ACHN (cell line): ENCODE results near the gene DAB1.

Experiments used
- DNase-seq: peaks from one replicate; pipeline ENCODE4 v3.0.0-alpha.2; 2015
- in situ Hi-C: cut with HindIII; loops from 2 replicates; pipeline ENCODE4 v1.10.0; 2017; ENCODE audit warnings: low sequenced_read_pairs, low pct_ligation_motif_present, low pct_unique_long_range_greater_than_20kb

DAB1 gene

DNA sequence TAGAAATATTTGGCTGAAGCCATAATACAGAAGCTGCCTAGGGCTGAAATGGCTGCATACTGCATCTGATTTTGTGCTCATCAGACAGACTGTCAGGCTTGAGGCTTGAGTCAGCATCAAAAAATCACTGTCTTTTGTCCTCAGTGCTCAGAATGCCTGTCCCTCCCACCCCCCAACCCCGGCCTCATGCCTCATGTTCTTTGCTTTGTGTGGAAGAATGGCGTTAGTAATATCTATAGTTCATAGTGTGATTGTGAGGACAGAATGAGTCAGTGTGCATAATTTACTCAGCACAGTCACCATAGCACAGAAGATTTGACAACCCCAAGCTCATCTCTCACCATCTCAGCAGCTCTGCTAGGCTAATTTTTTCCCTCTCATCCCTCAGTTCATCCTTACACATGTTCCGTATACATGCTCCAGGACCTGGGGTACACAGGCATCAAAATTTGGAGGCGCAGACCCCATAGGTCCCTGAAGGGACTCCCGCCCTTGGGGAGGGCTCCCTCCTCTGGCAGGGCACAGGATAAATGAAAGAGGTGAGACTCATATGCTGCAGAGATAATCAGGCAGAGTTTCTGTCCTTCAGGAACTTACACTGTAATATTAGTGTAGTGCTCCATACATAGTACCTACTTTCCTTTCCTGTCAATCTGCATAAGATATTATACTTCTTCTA is 299.0 kb downstream of the DAB1 start:
- no peak for DNase-seq
- in situ Hi-C loops: no loop called here

GRCh38 chr1:57124170-57124569 is 299.7 kb downstream of the DAB1 start:
- no peak for DNase-seq
- in situ Hi-C loops: no loop called here

- no peak for DNase-seq
- in situ Hi-C loops: no loop called here
These were observed 301.8 kb downstream of the DAB1 start for GRCh38 chr1:57122031-57122430.

GRCh38 chr1:57118948-57119603 is 304.8 kb downstream of the DAB1 start:
- in situ Hi-C loops: no loop called here
- no peak for DNase-seq

DNA sequence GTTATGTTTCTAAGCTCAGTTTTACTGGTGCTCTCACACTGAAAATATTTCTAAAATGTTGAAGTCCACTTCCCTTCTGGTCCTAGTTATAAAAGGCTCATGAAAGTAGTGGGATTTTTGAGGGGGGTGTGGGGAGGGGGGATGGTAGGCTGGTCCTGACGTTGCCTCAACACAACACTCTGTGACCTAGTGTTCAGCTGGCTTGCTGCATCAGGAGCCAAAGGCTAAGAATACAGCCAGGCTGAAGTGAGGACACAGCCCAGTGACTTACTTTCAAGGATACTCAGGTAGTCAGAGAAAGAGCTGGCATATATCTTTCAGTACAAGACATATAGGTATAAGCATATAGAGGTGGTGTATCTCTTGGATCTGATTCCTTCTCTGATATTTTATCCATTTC is 306.1 kb downstream of the DAB1 start:
- in situ Hi-C loops: no loop called here

GRCh38 chr1:57116871-57117270 is 307.0 kb downstream of the DAB1 start:
- in situ Hi-C loops: no loop called here
- no peak for DNase-seq

More for the DNA sequence above, 306.1 kb downstream of the DAB1 start:
- no peak for DNase-seq

DNA sequence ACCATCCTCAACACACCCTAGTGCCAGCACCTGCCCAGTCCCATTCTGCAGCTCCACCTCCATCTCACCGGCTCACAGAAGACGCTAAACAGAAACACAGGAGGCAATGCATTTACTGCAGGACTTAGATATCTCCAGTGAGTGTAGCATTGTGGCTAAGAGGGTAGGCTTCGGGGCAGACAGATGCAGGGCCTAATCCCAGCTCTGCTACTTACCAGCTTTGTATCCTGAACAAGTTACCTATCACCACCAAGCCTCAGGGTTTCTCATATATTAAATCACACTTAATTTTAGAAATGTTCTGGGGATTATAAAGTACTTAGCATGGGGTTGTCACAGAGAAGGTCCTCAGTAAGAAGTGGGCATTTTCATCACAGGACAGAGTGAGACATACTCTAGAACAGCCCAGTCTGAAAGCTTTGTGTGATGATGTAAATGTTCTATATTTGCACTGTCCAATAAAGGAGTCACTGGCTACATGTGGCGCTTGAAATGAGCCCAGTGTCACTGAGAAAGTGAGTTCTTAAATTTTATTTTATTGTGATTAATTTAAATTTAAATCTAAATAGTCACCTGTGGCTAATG is 308.7 kb downstream of the DAB1 start:
- in situ Hi-C loops: no loop called here
- DNase-seq: no peak

- in situ Hi-C loops: no loop called here
- DNase-seq: no peak
These were observed 311.7 kb downstream of the DAB1 start for GRCh38 chr1:57112148-57112547.

DNA sequence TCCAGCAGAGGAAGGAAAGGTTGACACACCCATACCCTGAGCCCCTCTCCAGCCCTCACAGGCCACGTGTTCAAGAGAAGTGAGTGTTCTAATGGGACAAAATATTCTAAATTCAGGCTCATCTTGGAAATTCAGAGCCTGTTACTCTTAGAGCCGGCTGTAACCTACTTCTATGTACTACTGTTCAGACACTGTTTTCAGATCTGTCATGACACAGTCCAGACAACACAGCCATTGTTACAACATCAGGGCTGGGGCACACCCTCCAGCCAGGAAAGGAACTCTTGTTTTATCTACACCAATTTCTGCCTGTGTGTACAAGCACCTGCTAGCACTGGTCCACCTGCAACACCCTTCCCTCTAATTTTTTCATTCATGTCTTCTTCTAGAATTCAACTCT is 312.7 kb downstream of the DAB1 start:
- DNase-seq: no peak
- in situ Hi-C loops: no loop called here

GRCh38 chr1:57109883-57110282 is 314.0 kb downstream of the DAB1 start:
- DNase-seq: no peak
- in situ Hi-C loops: no loop called here

- in situ Hi-C loops: no loop called here
- no peak for DNase-seq
These were observed 314.6 kb downstream of the DAB1 start for GRCh38 chr1:57109247-57109646.

DNA sequence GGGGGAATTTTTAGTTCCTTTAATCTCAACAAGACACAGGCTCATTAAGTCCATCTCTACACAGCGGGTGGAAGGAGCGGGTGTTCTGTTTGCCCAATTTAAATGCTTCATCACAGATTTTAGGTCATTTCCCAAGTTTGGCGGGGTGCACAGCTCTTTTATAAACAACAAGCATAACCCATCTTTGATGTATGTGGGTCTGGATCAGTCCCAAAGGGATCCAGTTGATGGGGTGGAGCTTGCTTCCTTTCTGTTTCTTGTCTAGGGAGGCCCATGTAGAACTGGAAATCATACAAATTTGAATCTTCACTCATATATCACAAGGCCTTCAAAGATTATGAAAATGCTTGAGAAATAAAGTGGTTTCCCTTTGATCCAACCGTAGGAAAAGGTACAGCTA is 317.6 kb downstream of the DAB1 start:
- DNase-seq: no peak
- in situ Hi-C loops: no loop called here

DNA sequence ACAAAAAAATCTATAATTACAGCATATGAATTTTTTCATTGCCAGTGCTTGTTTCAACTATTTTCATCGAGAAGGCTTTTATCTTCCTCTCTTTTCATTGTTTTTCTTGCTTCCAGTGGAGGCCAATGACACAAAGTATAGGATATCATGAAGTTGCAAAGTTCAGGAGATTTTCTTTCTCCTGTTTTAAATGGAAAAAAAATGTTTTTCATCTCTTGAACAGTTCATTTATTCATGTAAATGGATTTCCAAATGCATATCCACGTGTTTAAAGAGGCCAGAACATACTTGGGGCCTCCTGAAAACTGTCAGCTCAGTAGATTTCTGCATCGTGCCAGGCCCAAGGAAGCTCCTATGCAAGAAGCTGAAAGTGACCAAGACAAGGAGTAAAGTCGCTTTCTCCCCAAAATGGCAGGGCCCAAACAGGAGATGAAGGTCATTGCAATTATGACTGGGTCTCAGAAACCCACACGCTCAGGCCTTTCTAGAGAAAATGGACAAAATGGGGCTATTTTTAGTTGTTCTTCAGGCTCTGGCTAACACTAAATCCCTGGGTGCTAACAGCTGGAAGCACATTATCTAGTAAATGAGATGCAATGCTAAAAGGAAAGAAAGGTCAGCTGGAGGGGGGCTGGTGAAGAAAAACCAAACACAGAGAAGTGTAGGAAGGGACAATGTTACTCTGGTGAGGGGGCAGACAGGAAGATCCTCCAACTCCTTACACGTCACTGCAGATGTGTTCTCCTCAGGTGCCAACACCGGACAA is 321.1 kb downstream of the DAB1 start:
- DNase-seq: no peak
- in situ Hi-C loops: no loop called here

- no peak for DNase-seq
- in situ Hi-C loops: no loop called here
These were observed 322.7 kb downstream of the DAB1 start for GRCh38 chr1:57101209-57101608.

GRCh38 chr1:57094749-57095148 is 329.1 kb downstream of the DAB1 start:
- in situ Hi-C loops: no loop called here
- DNase-seq: no peak

DNA sequence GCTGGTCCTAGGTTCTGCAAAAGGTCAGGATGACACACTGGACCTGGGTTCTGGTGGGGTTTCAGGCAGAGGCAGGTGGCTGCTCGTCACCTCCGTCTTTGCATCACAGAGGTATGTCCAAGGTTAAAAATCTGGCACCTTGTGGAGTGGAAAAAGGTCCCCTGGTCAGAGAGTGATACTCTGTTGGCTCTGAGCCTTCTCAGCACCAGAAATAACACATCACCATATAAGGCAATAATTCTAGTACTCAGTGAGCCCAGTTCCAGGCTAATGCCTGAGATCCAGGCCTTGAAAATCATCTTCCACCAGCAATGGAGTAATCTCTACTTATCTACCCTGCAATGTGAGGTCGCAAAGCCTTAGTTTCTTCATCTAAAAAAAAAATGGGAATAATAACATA is 330.7 kb downstream of the DAB1 start:
- in situ Hi-C loops: no loop called here
- no peak for DNase-seq

GRCh38 chr1:57091642-57092041 is 332.2 kb downstream of the DAB1 start:
- no peak for DNase-seq
- in situ Hi-C loops: no loop called here

- DNase-seq: no peak
- in situ Hi-C loops: no loop called here
These were observed 334.0 kb downstream of the DAB1 start for GRCh38 chr1:57089855-57090254.

DNA sequence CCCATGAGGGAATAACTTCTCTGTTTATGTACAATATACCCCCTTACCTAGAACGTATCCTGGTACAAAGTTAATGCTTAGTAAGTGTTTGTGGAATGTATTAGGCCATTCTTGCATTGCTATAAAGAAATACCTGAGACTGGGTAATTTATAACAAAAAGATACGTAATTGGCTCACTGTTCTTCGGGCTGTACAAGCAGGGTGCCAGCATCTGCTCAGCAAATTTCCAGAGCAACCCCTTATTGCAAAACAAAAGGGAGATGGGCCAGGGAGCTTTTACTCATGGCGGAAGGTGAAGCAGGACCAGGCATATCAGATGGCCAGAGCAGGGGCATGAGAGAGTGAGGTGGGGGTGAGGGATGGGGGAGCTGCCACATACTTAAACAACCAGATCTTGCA is 334.6 kb downstream of the DAB1 start:
- no peak for DNase-seq
- in situ Hi-C loops: no loop called here
